SK-N-SH treated with all-trans-retinoic acid at 6 μM for 48 hours (cell line): ENCODE measurements around the gene CGNL1.

Source experiments
- ATAC-seq: fragments of 200-7000 bp; cut with Tn5 transposase; 3 replicates; pipeline ENCODE4 v1.9.1; 2020; ENCODE audit warnings: mild to moderate bottlenecking, moderate library complexity
- ARNTL ChIP-seq: fragments of 450-650 bp; formaldehyde crosslinking; IDR thresholded peaks from 2 replicates; pipeline ENCODE4 v1.5.0; 2020; ENCODE audit warnings: low read depth, mild to moderate bottlenecking, moderate library complexity, borderline replicate concordance
- BACH2 ChIP-seq: fragments of 250-450 bp; sonication (Bioruptor Pico); IDR thresholded peaks from 2 replicates; pipeline ENCODE4 v1.9.0; 2021; ENCODE audit warnings: mild to moderate bottlenecking, borderline replicate concordance
- CSDC2 ChIP-seq: fragments of 250-450 bp; sonication (Bioruptor Pico); IDR thresholded peaks from 2 replicates; pipeline ENCODE4 v1.5.0; 2020; ENCODE audit warnings: mild to moderate bottlenecking, moderate library complexity
- ESRRG ChIP-seq: fragments of 250-450 bp; sonication (Bioruptor Pico); IDR thresholded peaks from 2 replicates; pipeline ENCODE4 v1.6.1; 2021; ENCODE audit warnings: mild to moderate bottlenecking
- GLIS3 ChIP-seq: fragments of 250-450 bp; sonication (Bioruptor Pico); IDR thresholded peaks from 2 replicates; pipeline ENCODE4 v1.5.0; 2020; ENCODE audit warnings: mild to moderate bottlenecking, moderate library complexity
- ISL1 ChIP-seq: fragments of 250-450 bp; sonication (Bioruptor Pico); IDR thresholded peaks from 2 replicates; pipeline ENCODE4 v2.1.2; 2022; ENCODE audit warnings: mild to moderate bottlenecking, moderate library complexity
- OSR1 ChIP-seq: fragments of 250-450 bp; sonication (Bioruptor Pico); IDR thresholded peaks from 2 replicates; pipeline ENCODE4 v1.8.0; 2022; ENCODE audit warnings: moderate library complexity, mild to moderate bottlenecking, inconsistent platforms
- PPARA ChIP-seq: fragments of 250-450 bp; sonication (Bioruptor Pico); IDR thresholded peaks from 2 replicates; pipeline ENCODE4 v1.5.0; 2020; ENCODE audit warnings: mild to moderate bottlenecking, borderline replicate concordance
- RARB ChIP-seq: fragments of 250-450 bp; sonication (Bioruptor Pico); IDR thresholded peaks from 2 replicates; pipeline ENCODE4 v1.8.0; 2021; ENCODE audit warnings: mild to moderate bottlenecking, moderate library complexity
- SNAI2 ChIP-seq: fragments of 250-450 bp; sonication (Bioruptor Pico); IDR thresholded peaks from 2 replicates; pipeline ENCODE4 v1.5.0; 2020; ENCODE audit warnings: mild to moderate bottlenecking, moderate library complexity
- TCF4 ChIP-seq: fragments of 250-450 bp; sonication (Bioruptor Pico); IDR thresholded peaks from 2 replicates; pipeline ENCODE4 v1.8.0; 2021; ENCODE audit warnings: mild to moderate bottlenecking, moderate library complexity, borderline replicate concordance
- TOX ChIP-seq: fragments of 250-450 bp; sonication (Bioruptor Pico); IDR thresholded peaks from 2 replicates; pipeline ENCODE4 v1.8.0; 2021; ENCODE audit warnings: mild to moderate bottlenecking, moderate library complexity, borderline replicate concordance
- ZC3H10 ChIP-seq: fragments of 250-450 bp; sonication (Bioruptor Pico); IDR thresholded peaks from 2 replicates; pipeline ENCODE4 v1.5.1; 2021; ENCODE audit warnings: mild to moderate bottlenecking, moderate library complexity
- ZFP3 ChIP-seq: fragments of 250-450 bp; sonication (Bioruptor Pico); IDR thresholded peaks from 2 replicates; pipeline ENCODE4 v1.5.0; 2020; ENCODE audit warnings: mild to moderate bottlenecking, moderate library complexity
- ZNF565 ChIP-seq: fragments of 450-650 bp; formaldehyde crosslinking; conservative IDR thresholded peaks from 2 replicates; pipeline ENCODE4 v1.5.0; 2020; ENCODE audit warnings: low read depth, mild to moderate bottlenecking, moderate library complexity
- ZNF8 ChIP-seq: fragments of 450-650 bp; formaldehyde crosslinking; IDR thresholded peaks from 2 replicates; pipeline ENCODE4 v1.5.0; 2020; ENCODE audit warnings: mild to moderate bottlenecking, moderate library complexity
- TF ChIP-seq, protein P1 (sequence below): fragments of 250-450 bp; sonication (Bioruptor Pico); IDR thresholded peaks from 2 replicates; pipeline ENCODE4 v1.5.0; 2020; ENCODE audit warnings: mild to moderate bottlenecking, moderate library complexity
- TF ChIP-seq, protein P2 (sequence below): fragments of 250-450 bp; sonication (Bioruptor Pico); IDR thresholded peaks from 2 replicates; pipeline ENCODE4 v1.8.0; 2020; ENCODE audit warnings: mild to moderate bottlenecking, moderate library complexity, borderline replicate concordance
- TF ChIP-seq, protein P3 (sequence below): fragments of 250-450 bp; sonication (Bioruptor Pico); IDR thresholded peaks from 2 replicates; pipeline ENCODE4 v1.5.1; 2020; ENCODE audit warnings: low read depth, mild to moderate bottlenecking, moderate library complexity
- TF ChIP-seq, protein P4 (sequence below): fragments of 250-450 bp; sonication (Bioruptor Pico); IDR thresholded peaks from 2 replicates; pipeline ENCODE4 v1.5.1; 2021; ENCODE audit warnings: mild to moderate bottlenecking, moderate library complexity
- TF ChIP-seq, protein P5 (sequence below): fragments of 250-450 bp; sonication (Bioruptor Pico); IDR thresholded peaks from 2 replicates; pipeline ENCODE4 v1.8.0; 2021; ENCODE audit warnings: low read depth, mild to moderate bottlenecking, moderate library complexity, borderline replicate concordance

Gene CGNL1

DNA sequence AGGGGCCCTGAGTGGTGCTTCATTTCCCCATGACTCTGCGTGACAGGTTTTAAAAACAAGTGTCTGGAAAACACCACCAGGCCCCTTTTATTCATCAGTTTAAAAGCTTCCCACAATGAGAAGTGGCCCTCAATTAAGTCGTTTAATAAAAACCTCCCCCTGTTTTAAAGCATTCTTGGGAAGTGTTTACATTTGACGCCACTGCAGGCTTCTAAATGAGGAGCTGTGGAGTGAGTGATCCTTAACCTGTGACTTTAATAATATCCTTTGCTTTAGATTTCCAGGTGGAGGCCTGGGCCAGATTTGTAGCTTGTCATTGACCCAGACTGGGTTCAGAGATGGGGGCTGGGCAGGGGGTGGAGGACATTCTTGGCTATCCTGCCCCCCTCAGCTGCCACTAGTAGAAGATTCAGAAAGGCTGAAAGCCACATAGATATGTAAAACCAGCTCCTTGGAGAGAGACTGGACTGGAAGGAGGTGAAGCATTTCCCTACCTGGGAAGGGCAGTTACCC lies 11.3 kb downstream of the CGNL1 start:
- ATAC-seq = no peak
- no peak for TF ChIP-seq TOX (CRISPR knock-in tag)
- TF ChIP-seq ZFP3 = no peak
- TF ChIP-seq CSDC2 (CRISPR knock-in tag) = no peak
- TF ChIP-seq ARNTL = no peak
- TF ChIP-seq OSR1 (CRISPR knock-in tag) = no peak
- no peak for TF ChIP-seq BACH2 (CRISPR knock-in tag)
- no peak for TF ChIP-seq GLIS3 (CRISPR knock-in tag)
- no peak for TF ChIP-seq RARB
- TF ChIP-seq, protein P1, sequence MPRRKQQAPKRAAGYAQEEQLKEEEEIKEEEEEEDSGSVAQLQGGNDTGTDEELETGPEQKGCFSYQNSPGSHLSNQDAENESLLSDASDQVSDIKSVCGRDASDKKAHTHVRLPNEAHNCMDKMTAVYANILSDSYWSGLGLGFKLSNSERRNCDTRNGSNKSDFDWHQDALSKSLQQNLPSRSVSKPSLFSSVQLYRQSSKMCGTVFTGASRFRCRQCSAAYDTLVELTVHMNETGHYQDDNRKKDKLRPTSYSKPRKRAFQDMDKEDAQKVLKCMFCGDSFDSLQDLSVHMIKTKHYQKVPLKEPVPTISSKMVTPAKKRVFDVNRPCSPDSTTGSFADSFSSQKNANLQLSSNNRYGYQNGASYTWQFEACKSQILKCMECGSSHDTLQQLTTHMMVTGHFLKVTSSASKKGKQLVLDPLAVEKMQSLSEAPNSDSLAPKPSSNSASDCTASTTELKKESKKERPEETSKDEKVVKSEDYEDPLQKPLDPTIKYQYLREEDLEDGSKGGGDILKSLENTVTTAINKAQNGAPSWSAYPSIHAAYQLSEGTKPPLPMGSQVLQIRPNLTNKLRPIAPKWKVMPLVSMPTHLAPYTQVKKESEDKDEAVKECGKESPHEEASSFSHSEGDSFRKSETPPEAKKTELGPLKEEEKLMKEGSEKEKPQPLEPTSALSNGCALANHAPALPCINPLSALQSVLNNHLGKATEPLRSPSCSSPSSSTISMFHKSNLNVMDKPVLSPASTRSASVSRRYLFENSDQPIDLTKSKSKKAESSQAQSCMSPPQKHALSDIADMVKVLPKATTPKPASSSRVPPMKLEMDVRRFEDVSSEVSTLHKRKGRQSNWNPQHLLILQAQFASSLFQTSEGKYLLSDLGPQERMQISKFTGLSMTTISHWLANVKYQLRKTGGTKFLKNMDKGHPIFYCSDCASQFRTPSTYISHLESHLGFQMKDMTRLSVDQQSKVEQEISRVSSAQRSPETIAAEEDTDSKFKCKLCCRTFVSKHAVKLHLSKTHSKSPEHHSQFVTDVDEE (CRISPR knock-in tag) = no peak
- no peak for TF ChIP-seq SNAI2 (CRISPR knock-in tag)
- TF ChIP-seq, protein P2, sequence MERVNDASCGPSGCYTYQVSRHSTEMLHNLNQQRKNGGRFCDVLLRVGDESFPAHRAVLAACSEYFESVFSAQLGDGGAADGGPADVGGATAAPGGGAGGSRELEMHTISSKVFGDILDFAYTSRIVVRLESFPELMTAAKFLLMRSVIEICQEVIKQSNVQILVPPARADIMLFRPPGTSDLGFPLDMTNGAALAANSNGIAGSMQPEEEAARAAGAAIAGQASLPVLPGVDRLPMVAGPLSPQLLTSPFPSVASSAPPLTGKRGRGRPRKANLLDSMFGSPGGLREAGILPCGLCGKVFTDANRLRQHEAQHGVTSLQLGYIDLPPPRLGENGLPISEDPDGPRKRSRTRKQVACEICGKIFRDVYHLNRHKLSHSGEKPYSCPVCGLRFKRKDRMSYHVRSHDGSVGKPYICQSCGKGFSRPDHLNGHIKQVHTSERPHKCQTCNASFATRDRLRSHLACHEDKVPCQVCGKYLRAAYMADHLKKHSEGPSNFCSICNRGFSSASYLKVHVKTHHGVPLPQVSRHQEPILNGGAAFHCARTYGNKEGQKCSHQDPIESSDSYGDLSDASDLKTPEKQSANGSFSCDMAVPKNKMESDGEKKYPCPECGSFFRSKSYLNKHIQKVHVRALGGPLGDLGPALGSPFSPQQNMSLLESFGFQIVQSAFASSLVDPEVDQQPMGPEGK = no peak
- no peak for TF ChIP-seq ESRRG (CRISPR knock-in tag)
- TF ChIP-seq, protein P3, sequence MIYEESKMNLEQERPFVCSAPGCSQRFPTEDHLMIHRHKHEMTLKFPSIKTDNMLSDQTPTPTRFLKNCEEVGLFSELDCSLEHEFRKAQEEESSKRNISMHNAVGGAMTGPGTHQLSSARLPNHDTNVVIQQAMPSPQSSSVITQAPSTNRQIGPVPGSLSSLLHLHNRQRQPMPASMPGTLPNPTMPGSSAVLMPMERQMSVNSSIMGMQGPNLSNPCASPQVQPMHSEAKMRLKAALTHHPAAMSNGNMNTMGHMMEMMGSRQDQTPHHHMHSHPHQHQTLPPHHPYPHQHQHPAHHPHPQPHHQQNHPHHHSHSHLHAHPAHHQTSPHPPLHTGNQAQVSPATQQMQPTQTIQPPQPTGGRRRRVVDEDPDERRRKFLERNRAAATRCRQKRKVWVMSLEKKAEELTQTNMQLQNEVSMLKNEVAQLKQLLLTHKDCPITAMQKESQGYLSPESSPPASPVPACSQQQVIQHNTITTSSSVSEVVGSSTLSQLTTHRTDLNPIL (CRISPR knock-in tag) = no peak
- TF ChIP-seq ZNF8 (CRISPR knock-in tag) = no peak
- TF ChIP-seq ISL1 (CRISPR knock-in tag) = no peak
- TF ChIP-seq, protein P4, sequence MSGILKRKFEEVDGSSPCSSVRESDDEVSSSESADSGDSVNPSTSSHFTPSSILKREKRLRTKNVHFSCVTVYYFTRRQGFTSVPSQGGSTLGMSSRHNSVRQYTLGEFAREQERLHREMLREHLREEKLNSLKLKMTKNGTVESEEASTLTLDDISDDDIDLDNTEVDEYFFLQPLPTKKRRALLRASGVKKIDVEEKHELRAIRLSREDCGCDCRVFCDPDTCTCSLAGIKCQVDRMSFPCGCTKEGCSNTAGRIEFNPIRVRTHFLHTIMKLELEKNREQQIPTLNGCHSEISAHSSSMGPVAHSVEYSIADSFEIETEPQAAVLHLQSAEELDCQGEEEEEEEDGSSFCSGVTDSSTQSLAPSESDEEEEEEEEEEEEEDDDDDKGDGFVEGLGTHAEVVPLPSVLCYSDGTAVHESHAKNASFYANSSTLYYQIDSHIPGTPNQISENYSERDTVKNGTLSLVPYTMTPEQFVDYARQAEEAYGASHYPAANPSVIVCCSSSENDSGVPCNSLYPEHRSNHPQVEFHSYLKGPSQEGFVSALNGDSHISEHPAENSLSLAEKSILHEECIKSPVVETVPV = no peak
- no peak for TF ChIP-seq ZC3H10 (CRISPR knock-in tag)
- no peak for TF ChIP-seq ZNF565 (CRISPR knock-in tag)

DNA sequence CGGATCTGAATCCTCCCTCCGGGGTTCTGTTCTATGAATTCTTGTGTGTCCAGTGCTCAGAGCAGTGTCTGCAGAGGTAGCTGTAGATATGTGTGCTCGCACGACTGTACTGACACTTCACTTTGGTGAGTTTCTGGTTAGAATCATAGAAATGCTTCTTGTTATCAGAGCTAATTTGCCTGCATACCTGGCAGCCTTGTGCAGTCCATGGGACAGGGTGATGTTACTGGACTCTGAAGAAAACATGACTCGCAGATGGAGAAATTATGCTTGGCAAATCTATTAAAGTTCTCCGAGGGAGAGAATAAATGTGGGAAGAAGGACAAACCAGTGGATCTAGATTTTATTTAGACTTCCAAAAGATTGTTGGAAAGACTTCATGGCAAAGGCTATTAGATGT lies 12.2 kb downstream of the CGNL1 start:
- ATAC-seq = no peak
- no peak for TF ChIP-seq BACH2 (CRISPR knock-in tag)

DNA sequence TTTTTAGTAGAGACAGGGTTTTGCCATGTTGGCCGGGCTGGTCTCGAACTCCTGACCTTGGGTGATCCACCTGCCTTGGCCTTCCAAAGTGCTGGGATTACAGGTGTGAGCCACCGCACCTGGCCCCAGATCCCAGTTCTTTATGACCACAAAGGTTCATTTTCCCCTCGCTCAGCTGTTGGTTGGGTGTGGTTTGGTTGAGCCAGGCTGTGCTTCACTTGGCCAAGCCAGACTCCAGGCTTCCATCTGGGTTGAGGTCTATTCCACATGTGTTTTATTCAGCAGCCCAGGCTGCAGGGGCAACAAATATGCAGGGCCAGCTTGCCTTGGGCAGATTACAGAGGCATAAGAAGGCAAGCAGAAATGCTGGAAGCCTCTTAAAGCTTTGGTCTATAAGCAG lies 13.7 kb downstream of the CGNL1 start:
- ATAC-seq = no peak
- TF ChIP-seq, protein P5, sequence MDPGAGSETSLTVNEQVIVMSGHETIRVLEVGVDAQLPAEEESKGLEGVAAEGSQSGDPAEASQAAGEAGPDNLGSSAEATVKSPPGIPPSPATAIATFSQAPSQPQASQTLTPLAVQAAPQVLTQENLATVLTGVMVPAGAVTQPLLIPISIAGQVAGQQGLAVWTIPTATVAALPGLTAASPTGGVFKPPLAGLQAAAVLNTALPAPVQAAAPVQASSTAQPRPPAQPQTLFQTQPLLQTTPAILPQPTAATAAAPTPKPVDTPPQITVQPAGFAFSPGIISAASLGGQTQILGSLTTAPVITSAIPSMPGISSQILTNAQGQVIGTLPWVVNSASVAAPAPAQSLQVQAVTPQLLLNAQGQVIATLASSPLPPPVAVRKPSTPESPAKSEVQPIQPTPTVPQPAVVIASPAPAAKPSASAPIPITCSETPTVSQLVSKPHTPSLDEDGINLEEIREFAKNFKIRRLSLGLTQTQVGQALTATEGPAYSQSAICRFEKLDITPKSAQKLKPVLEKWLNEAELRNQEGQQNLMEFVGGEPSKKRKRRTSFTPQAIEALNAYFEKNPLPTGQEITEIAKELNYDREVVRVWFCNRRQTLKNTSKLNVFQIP (CRISPR knock-in tag) = no peak
- no peak for TF ChIP-seq ZNF565 (CRISPR knock-in tag)
- TF ChIP-seq CSDC2 (CRISPR knock-in tag) = no peak
- TF ChIP-seq SNAI2 (CRISPR knock-in tag) = no peak
- no peak for TF ChIP-seq RARB
- TF ChIP-seq, protein P3 (CRISPR knock-in tag) = no peak
- TF ChIP-seq, protein P2 = no peak
- no peak for TF ChIP-seq PPARA (CRISPR knock-in tag)
- no peak for TF ChIP-seq ARNTL
- no peak for TF ChIP-seq TCF4
- no peak for TF ChIP-seq GLIS3 (CRISPR knock-in tag)
- TF ChIP-seq, protein P4 = no peak
- TF ChIP-seq ZNF8 (CRISPR knock-in tag) = no peak
